ENCODE measurements around the gene HRH2. TPM values are rescaled to one million over a fixed set of nuclear protein-coding genes. Genes with fewer than 3 reads are reported as not detected.
A peak's percentile ranks its signal among the peaks of the same experiment; 100 is the strongest.
"Not testable (repeated sequence)": the region's sequence is repeated elsewhere in the genome, so short reads cannot be mapped to it uniquely, and the experiment has no call there.

HRH2 gene
- polyA plus RNA-seq, 3 donors, result 2.6 to 3.3 (median 3.2) TPM

DNA sequence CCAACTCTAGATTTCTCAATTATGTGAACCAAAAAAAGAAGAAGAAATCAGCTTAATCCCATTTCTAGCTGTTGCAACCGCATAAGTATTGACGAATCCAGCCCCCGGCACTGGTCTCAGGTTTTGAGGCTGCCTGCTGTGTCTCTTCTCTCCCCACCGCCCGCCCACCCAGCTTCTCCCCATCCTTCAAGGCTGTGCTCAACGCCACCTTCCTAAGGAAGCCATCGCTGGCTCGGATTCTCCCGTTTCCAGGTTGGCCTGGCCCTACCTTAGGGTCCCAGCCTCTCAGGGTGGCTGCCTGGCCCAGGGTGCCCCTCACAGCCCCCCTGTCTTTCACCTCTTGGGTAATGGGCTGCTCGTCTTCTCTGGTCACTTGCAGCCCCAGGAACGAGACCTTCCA is 77.8 kb downstream of the HRH2 start:
- DNase-seq (ENCODE audit: low read depth in 3 of 3, low spot score in 2 of 3), result no peak

GRCh38 chr5:175736652-175737051 is 78.8 kb downstream of the HRH2 start:
- no peak for DNase-seq (ENCODE audit: low read depth in 3 of 3, low spot score in 2 of 3)

DNA sequence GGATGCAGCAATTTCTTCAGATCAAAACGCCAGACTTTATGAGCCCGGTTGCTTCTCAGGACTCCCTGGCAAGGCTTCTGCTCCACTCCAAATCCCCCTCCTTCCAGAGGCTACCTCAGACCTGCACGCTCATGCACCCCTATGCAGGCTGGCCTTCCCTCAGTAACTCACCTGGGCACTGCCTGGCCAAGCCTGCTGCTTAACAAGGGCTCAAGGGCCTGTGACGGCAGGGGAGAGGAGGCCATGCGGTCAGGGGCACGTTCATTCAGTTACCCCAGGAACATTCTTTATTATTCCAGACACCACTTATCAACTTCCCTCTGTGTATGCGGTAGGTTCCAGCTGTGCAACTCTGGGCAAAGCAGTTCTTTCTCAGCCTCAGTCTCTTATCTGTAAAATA is 79.6 kb downstream of the HRH2 start:
- DNase-seq (ENCODE audit: low read depth in 3 of 3, low spot score in 2 of 3), result no peak

DNA sequence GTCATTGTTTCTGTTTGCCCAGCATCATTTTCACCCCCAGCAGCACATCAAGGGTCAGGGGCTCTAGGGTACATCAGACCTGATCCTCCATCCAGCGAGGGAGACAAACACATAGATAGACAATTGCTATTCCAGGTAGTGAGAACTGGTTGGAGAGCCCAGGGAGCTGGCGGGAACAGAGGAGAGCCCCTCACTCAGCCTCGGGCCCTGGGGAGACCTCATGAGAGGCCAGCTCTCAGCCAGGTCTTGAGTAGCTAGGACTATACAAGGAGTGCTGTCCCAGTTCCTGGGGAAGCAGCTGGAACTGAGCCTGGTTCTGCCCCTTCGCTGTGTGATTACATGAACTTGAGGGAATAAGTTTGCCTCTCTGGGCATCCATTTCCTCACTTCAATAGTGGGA is 80.3 kb downstream of the HRH2 start:
- DNase-seq (ENCODE audit: low read depth in 3 of 3, low spot score in 2 of 3), result no peak

GRCh38 chr5:175738602-175739133 is 80.8 kb downstream of the HRH2 start:
- DNase-seq (ENCODE audit: low read depth in 3 of 3, low spot score in 2 of 3), result no peak

DNA sequence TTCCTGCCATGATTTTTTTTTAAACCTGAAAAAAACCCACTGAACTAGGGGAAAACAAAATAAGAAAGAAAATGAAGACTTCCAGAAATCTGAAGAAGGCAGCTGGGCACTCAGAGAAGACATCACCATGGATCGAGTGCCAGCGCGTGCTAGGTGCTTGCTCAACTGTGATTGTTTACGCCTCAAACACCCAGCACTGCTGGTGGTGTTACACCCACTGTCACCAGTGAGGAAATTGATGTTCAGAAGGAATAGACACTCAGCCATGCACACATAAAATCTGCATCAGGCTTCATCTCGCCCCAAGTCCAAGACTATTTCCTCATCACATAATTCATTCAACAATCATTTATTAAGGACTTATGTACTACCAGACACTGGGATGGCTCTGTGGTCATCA is 82.1 kb downstream of the HRH2 start:
- DNase-seq (ENCODE audit: low read depth in 3 of 3, low spot score in 2 of 3), result no peak

DNA sequence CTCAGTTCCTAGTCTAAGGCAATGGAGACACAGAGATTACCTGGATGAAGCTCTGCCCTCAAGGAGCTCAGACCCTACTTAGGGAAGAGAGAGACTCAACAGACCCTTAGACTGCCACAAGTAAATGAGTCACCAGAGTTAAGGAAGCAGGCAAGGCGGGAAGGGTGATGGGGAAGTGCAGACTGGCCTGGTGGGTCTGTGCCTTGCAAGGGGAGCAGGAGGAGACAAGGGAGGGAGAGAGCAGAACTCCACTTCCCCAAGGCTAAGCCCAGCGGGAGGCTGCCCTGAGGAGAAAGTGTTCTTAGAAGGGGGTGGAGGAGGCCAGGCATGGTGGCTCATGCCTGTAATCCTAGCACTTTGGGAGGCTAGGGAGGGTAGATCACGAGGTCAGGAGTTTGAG is 83.7 kb downstream of the HRH2 start:
- DNase-seq (ENCODE audit: low read depth in 3 of 3, low spot score in 2 of 3), result no peak

DNA sequence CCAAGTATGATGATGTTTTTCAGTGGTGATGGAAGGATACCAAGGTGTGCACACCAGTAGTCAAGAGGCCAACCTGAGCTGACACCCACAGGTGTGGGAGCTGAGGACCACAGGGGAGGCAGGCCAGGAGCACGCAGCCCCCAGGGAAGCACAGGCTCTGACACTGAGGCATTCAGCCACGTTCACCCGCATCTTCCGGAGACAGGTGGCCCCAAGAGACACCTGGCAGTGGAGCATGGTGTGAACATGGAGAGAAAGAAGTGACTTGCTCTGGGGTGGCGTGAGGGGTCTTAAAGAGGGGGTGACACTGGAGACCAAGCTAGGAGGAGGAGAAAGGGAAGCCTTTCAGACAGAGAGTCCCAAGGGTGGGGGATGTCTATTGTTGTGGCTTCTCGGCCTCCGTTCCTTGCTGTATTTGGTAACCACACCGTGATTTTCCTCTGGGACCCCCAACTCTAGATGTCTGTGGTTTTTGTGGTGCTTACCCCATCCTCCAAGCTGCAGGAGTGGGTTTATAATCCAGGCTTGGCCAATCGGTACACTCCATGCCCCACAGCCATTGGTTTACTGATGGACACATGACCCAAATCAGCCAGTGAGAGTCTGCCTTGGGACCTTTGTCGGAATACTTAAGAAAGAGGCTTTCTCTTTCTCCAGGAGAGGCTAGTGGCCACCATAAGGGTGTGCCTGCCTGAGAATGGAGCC is 84.6 kb downstream of the HRH2 start:
- no peak for DNase-seq (ENCODE audit: low read depth in 3 of 3, low spot score in 2 of 3)

GRCh38 chr5:175743676-175744210 is 85.9 kb downstream of the HRH2 start:
- DNase-seq (ENCODE audit: low read depth in 3 of 3, low spot score in 2 of 3), result peak in 1 of 3 donors; percentile 52

DNA sequence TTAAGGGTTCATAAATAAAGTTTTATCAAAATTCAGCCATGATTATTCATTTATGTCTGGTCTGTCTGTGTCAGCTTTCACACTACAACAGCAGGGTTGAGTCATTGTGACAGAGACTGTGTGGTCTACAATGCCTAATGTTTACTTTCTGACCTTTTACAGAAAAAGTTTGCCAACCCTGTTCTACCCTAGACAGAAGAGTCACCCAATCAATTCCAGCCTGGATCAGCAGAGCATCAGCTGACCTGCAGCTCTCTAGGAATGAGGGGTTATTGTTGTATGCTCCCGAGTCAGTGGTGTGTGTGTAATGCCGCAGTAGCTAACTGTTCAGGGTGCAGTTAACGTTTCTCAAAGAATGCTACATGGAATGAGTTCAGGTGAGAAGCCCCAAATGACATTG is 87.3 kb downstream of the HRH2 start:
- DNase-seq (ENCODE audit: low read depth in 3 of 3, low spot score in 2 of 3), result no peak

DNA sequence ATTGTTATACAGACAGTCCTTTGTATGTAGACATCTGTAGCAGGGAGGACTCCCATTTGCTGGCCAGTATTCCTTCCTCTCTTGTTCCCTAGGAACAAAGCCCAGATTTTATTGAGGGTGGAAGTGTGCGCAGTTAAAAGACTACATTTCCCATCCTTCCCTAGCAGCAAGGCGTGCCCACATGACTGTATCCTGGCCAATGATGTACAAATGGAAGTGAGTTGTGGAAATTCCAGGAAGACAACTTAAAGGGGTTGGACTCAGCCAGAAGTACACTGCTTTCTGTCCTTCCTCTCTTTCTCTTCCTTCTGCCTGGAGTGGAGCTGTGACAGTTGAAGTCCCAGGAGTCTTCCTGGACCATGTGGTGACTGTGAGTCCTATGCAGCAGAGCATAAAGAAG is 89.0 kb downstream of the HRH2 start:
- DNase-seq (ENCODE audit: low read depth in 3 of 3, low spot score in 2 of 3), result no peak

DNA sequence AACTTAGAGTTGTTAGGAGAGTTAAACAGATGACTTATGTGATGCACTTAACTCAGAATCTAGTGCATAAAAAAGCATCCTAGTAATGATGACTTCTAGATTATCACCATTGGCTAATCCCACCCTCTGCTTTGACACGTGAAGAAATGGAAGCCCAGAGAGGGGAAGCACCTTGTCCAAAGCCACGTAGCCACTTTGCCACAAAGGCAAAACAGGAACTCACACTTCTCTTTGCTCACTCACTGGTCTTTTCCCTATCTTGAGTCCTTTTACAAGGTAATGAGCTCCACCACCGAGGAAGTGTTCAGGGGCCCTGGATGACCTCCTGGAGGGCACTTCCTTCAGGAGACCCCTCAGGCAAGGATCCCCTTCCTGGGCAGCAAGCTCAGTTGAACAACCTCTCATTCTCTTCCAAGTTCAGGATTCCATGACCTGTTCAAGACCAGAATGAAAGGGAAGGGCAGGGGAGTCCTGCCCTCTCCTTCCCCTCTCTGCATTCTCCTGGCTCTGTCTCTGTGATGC is 89.7 kb downstream of the HRH2 start:
- DNase-seq (ENCODE audit: low read depth in 3 of 3, low spot score in 2 of 3), result no peak

GRCh38 chr5:175748650-175749049 is 90.8 kb downstream of the HRH2 start:
- no peak for DNase-seq (ENCODE audit: low read depth in 3 of 3, low spot score in 2 of 3)

DNA sequence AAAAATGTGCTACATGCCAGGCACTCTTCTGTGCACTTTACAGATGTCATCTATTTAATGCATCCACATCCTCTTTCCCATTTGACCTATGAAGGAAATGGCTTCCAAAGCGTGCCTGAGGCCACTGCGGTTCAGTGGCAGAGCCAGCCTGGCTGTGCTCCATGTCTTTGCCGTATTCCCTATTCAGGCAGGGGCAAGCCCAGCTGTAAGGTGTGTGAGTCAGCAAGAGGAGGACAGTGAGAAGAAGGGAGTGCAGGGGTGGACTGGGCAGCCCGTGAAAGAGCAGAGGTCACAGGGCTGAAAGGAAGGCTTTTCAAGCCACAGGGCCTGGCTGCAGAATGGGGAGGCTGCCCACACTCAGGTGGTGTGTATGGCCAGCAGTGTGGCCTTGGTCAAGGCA is 91.7 kb downstream of the HRH2 start:
- no peak for DNase-seq (ENCODE audit: low read depth in 3 of 3, low spot score in 2 of 3)

DNA sequence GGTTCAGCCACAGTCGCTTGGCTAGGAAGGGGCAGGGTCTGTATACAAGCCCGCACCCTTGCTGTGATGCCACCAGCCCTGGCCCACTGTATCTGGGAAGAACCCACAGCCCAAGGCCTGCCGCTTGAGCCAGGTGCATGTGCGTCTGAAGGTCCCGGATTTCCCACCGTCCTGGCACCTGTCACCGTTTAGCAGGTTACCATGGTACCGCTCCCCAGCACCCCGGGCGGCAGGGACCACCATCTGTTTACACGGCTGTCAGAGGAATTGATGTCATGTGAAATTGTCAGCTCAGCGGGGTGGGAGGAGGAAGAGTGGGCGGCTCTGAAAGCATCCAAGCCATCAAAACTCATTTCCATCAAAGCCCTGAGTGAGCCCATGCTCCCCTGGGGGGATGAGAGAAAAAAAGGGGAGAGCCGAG is 92.7 kb downstream of the HRH2 start:
- DNase-seq (ENCODE audit: low read depth in 3 of 3, low spot score in 2 of 3), result no peak

- DNase-seq (ENCODE audit: low read depth in 3 of 3, low spot score in 2 of 3), result no peak
These were observed 93.5 kb downstream of the HRH2 start for GRCh38 chr5:175751369-175751768.

GRCh38 chr5:175752826-175753535 is 95.1 kb downstream of the HRH2 start:
- no peak for DNase-seq (ENCODE audit: low read depth in 3 of 3, low spot score in 2 of 3)

DNA sequence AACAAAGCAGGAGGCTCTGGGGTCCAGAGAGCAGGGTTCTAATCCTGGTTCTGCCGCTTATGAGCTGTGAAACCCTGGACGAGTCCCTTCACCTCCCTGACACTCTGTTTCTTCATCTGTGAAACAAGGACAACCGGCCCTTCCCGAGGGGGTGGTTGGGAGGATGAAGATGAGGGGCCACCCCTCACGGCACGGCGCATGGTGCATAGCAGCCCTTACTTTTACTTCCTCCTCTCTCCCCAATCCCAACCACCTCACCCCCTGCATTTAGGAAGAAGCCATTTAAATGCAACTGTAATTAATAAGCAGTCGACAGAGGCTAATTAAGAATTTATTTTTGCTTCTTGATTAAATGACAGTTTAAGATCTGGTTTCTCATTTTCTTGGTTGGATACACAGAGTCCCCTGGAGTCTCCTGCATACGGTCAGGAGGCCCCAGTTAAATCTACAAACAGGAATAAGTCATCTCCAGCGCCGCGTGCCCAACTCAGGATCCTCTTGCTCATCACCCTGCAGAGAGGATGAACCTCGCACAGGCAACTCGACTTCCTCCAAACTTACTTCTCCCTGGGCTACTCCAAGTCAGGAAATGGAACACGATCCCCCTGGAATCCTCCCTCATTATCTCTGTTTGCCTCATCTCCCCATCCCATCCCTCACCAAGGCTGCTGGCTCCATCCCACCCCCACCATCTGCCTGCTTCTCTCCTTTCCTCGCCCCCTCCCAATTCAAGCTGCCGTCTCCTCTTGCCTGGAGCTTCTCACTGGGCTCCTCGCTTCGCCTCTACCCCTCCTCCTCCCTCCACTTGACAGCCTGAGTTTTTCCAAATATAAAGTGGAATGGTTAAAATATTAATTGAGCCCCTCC is 95.9 kb downstream of the HRH2 start:
- no peak for DNase-seq (ENCODE audit: low read depth in 3 of 3, low spot score in 2 of 3)

DNA sequence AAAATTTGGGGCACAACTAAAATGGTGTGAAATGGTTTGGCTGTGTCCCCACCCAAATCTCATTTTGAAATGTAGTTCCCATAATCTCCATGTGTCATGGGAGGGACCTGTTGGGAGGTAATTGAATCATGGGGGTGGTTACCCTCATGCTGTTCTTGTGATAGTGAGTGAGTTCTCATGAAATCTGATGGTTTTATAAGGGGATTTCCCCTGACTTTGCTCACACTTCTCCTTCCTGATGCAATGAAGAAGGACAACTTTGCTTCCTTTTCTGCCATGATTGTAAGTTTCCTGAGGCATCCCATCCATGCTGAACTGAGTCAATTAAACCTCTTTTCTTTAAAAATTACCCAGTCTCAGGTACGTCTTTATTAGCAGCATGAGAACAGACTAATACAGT is 102.1 kb downstream of the HRH2 start:
- DNase-seq (ENCODE audit: low read depth in 3 of 3, low spot score in 2 of 3), result not testable (repeated sequence)
